ENCODE results near the gene PRKCE.

The PRKCE gene

DNA sequence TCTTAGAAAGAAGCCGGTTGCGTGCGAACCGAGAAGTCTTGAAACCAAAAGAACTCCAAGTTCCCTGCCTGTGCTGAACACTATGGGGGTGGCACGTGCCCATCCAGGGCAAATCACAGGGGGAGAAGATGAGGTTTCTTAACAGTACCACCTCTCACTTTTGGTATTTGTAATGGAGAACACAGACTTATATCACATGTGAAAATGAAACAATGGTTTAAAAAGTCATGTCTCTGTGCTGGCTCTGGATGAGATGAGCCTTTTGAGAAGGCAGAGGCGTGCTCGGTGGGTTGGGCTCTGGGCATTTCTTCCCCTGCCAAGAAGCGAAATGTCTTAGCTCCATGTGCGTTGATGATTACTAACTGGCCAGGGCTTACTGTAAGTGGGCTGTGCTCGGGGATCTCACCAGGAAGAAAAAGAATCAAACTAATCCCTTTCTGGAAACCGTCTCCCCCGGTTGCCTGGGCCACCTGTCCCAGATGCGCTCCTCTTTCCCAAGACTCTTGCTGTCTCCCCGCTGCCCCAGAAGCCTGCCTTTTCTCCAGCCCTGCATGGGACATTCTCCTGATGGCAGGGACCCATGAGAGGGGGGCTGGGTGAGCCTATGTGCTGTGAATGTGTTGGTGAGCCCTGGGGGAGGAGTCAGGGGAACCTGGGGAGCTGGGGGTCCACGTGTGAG lies 252.9 kb downstream of the PRKCE start:
- Mint-ChIP-seq H3K27me3 (ENCODE audit: low read depth) (peaks cover 39% of the 10 kb centered on the region), H3K4me1 (peaks cover 27% of the 10 kb centered on the region), H3K4me3 (no peak overlapping the region), H3K9me3 (no peaks in the 10 kb centered on the region), H3K27ac (no peak overlapping the region), H3K36me3 (ENCODE audit: low read depth) (no peaks in the 10 kb centered on the region)
- TF ChIP-seq, protein P1, sequence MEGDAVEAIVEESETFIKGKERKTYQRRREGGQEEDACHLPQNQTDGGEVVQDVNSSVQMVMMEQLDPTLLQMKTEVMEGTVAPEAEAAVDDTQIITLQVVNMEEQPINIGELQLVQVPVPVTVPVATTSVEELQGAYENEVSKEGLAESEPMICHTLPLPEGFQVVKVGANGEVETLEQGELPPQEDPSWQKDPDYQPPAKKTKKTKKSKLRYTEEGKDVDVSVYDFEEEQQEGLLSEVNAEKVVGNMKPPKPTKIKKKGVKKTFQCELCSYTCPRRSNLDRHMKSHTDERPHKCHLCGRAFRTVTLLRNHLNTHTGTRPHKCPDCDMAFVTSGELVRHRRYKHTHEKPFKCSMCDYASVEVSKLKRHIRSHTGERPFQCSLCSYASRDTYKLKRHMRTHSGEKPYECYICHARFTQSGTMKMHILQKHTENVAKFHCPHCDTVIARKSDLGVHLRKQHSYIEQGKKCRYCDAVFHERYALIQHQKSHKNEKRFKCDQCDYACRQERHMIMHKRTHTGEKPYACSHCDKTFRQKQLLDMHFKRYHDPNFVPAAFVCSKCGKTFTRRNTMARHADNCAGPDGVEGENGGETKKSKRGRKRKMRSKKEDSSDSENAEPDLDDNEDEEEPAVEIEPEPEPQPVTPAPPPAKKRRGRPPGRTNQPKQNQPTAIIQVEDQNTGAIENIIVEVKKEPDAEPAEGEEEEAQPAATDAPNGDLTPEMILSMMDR (IDR thresholded peaks at IDR 0.05; ENCODE audit: unreplicated experiment in 3 of 3), result no peak

DNA sequence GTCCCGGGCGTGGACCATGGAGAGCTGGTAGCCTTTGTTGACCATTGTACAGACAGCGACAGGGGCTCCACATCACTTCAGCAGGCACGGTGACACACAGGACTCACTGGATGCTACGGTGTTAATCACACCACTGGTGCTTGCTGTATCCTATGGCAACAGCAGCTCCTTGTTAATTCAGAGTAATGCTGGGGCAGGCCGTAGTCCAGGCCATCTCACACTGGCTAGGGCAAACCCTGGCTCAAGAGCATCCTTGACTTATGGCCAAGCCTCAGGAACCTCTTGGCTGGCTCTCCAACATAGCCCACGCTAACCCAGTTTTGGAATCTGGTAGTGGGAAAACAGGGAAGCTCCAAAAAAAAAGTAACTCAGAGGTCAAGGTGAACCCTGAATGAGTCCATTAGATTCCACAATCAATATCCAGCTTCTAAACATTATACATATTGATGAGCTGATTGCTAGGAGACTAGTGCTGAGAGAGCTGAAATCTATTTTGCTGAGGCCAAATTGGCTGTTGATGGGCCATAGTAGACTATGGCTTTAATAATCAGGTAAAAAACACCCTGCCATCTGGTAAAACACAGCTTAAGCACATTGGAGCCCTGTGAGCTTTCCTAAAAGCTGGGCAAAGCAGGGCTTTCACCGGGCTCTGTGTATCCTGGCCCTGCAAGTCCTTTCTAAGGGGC lies 253.6 kb downstream of the PRKCE start:
- Mint-ChIP-seq H3K36me3 (ENCODE audit: low read depth) (no peaks in the 10 kb centered on the region), H3K4me3 (no peak overlapping the region), H3K9me3 (no peaks in the 10 kb centered on the region), H3K27me3 (ENCODE audit: low read depth) (peaks cover 46% of the 10 kb centered on the region), H3K27ac (no peak overlapping the region), H3K4me1 (peaks cover 27% of the 10 kb centered on the region)
- TF ChIP-seq, protein P1 (IDR thresholded peaks at IDR 0.05; ENCODE audit: unreplicated experiment in 3 of 3), result no peak

DNA sequence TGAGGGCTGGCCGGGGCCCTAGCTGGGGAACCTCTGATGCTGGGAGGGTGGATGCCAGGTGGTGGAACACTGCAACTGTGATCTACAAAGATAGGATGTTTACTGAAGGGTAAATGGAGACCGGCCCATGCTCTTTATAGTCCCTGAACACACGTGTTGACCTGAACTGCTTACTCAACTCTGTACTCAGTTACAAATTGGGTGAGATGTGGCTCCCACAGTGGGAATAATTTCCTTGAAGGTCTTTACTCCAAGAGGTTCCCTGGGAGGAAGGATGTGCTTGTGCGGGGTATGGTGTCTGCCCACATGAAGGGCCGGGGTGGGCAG lies 254.1 kb downstream of the PRKCE start:
- H3K27me3 Mint-ChIP-seq (ENCODE audit: low read depth), result peaks cover 51% of the 10 kb centered on the region
- TF ChIP-seq, protein P1 (IDR thresholded peaks at IDR 0.05; ENCODE audit: unreplicated experiment in 3 of 3), result no peak
- peaks cover 26% of the 10 kb centered on the region for H3K4me1 Mint-ChIP-seq

DNA sequence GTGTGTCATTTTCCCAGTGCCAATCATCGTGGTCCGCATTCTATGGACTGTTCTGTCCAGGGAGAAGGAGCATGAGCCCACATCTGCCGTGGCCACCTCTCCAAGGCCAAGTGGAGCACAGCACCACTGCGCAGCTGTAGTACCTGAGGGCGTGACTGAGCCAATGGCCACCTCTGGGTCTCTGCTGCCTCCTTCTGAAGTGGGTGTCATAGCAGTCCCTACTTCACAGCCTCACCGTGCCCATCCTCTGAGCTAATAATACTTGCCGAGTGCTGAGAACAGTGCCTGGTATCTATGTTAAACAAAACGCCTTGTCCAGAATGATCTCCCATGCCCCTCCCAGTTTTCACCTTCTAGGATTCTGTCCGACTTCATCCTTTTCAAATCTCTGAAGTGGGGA lies 256.1 kb downstream of the PRKCE start:
- TF ChIP-seq, protein P1 (IDR thresholded peaks at IDR 0.05; ENCODE audit: unreplicated experiment in 3 of 3), result no peak
- Mint-ChIP-seq H3K9me3 (no peaks in the 10 kb centered on the region), H3K27me3 (ENCODE audit: low read depth) (peaks cover 55% of the 10 kb centered on the region), H3K4me3 (no peak overlapping the region), H3K4me1 (peaks cover 30% of the 10 kb centered on the region), H3K27ac (no peak overlapping the region), H3K36me3 (ENCODE audit: low read depth) (no peaks in the 10 kb centered on the region)

More for the DNA sequence above, 254.1 kb downstream of the PRKCE start:
- no peaks in the 10 kb centered on the region for H3K9me3 Mint-ChIP-seq
- no peak overlapping the region for H3K4me3 Mint-ChIP-seq
- no peaks in the 10 kb centered on the region for H3K36me3 Mint-ChIP-seq (ENCODE audit: low read depth)
- no peak overlapping the region for H3K27ac Mint-ChIP-seq

DNA sequence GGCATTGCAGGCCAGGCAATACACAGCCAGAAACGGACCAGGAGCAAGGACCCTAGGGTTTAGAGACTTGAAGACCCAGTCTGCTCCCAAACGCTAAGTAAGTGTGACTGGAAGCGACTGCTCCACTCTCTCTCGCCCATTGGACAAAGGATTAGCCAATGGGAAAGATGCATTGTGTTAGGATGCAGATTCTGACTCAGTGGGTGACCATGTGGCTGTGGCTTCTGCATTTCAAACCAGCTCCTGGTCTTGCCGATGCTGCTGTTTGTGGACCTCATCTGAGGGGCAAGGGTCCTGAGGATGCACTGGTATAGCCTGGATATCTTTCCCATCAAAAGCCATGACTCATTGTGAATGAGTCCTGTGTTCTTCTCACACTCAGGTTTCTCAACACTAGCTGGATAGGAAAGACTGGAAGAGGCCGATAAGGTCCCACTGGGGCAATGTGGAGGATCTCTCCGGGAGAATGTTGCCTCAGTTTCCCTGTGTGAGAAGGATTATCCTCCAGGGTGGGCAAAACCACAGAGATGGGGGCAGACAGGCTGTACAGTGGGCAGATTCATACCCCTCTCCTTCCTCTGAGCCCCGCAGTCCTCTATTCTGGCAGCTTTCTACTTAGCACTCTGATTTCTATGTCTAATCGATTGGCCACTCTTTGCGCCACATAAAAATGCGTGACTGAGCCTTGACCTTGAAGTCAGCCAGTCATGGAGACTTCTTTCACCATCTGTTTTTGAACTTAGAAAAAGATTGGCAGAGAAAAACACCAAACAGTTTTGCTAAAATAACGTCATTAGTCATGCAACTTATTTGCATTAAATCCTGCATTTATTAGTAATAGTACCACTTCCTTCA lies 257.1 kb downstream of the PRKCE start:
- Mint-ChIP-seq H3K9me3 (no peaks in the 10 kb centered on the region), H3K4me3 (no peak overlapping the region), H3K4me1 (peaks cover 25% of the 10 kb centered on the region), H3K27me3 (ENCODE audit: low read depth) (peaks cover 60% of the 10 kb centered on the region), H3K27ac (no peak overlapping the region), H3K36me3 (ENCODE audit: low read depth) (no peaks in the 10 kb centered on the region)
- TF ChIP-seq, protein P1 (IDR thresholded peaks at IDR 0.05; ENCODE audit: unreplicated experiment in 3 of 3), result no peak

Data from nephron (organoid).